ENCODE measurements around the gene SAMMSON.

DNA sequence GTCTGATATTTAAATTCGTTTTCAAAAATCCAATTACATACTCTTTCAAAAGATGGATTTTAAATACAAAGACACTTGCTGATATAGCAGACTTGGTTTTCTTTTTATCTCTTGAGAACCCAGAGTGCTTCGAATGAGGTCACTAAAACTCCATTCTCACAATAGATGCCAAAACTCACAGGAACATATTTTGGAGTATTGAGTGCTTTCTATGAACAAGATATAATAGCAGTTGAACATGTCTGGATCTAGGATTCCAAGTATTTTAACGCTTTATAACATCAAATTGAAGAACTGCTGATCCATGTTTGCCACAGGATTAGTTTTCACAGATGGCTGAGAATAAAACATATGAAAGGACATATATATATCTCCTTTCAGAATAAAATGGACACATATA lies 113.2 kb downstream of the SAMMSON start:
- no peak for TF ChIP-seq CTCF (IDR thresholded peaks at IDR 0.05 in 8 of 11, conservative IDR thresholded peaks at IDR 0.05 in 3 of 11)
- no peak for TF ChIP-seq POLR2A (IDR thresholded peaks at IDR 0.05)
- TF ChIP-seq POLR2AphosphoS5 (IDR thresholded peaks at IDR 0.05), result no peak
